Mononuclear cell (primary cell): ENCODE results near the gene SYNJ1. TPM values are rescaled to one million over a fixed set of nuclear protein-coding genes. Genes with fewer than 3 reads are reported as not detected.

Experiments used
- H3K27me3 ChIP-seq: 2 replicates; pipeline ENCODE4 v1.6.0; 2011; ENCODE audit warnings: low read length, control low read depth; ENCODE audit not compliant: insufficient read depth
- H3K4me1 ChIP-seq: 2 replicates; pipeline ENCODE4 v1.5.1; 2011; ENCODE audit warnings: mild to moderate bottlenecking, low read length, control low read depth; ENCODE audit not compliant: insufficient read depth
- H3K4me3 ChIP-seq: 2 replicates; pipeline ENCODE4 v1.5.1; 2011; ENCODE audit warnings: mild to moderate bottlenecking, low read length, moderate library complexity
- H3K9me3 ChIP-seq: 2 replicates; pipeline ENCODE4 v1.5.1; 2011; ENCODE audit warnings: low read depth, mild to moderate bottlenecking, control low read depth, low read length
- total RNA-seq: library from RNA; depleted of rRNA; stranded (reverse); fragments of >200 nt; gene quantifications from one replicate; pipeline ENCODE4 v1.2.3, GENCODE V29; 2012

The SYNJ1 gene
- total RNA-seq, 1 donor = 10.7 TPM

DNA sequence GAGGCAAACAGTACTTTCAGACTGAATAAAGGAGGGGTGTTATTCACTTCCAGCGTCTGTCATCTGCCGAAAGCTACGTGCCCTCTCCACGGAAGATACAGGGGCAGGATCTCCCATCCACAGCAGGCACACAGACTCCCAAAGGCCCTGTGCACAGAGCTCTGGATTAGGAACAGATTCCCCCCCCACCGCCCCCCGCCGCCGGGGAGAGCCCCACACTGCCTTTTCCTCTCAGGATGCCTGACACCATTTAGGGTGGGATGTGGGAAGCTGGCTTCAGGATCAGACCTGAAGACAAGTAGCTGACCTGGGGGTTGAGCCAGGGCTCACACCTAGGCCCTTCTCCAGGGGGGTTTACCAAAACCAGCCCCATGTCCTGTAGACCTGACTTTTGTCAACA lies 134.1 kb downstream of the SYNJ1 start:
- Histone ChIP-seq H3K4me1 (no peaks in the 10 kb centered on the region), H3K4me3 (no peak overlapping the region), H3K9me3 (no peaks in the 10 kb centered on the region), H3K27me3 (no peaks in the 10 kb centered on the region)

DNA sequence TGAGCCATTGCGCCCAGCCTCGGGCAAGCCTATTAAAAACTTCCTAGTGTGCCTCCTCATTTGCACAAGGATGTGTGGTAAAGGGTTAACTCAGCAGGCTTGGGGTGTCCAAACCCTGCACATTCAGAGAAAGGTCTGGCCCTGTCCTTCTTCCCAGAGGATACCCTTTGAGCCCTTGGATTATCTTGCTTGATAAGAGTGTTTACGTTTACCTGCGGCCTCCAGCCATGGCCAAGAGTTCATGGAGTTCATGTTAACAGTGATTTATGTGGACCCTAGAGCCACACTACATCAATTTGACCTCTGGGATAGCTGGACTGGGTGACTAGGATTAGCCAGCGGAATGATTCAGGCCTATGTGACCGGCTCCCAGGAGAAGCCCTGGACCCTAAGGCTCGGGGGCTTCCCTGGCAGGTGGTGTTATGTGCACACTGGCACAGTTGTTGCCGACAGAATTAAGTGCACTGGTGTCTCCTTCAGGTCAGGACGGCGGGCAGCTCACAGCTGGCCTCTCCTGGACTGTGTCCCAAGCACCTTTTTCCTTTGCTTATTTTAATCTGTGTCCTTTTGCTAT lies 134.8 kb downstream of the SYNJ1 start:
- no peaks in the 10 kb centered on the region for H3K4me1 ChIP-seq
- no peak overlapping the region for H3K4me3 ChIP-seq
- no peaks in the 10 kb centered on the region for H3K9me3 ChIP-seq
- no peaks in the 10 kb centered on the region for H3K27me3 ChIP-seq

DNA sequence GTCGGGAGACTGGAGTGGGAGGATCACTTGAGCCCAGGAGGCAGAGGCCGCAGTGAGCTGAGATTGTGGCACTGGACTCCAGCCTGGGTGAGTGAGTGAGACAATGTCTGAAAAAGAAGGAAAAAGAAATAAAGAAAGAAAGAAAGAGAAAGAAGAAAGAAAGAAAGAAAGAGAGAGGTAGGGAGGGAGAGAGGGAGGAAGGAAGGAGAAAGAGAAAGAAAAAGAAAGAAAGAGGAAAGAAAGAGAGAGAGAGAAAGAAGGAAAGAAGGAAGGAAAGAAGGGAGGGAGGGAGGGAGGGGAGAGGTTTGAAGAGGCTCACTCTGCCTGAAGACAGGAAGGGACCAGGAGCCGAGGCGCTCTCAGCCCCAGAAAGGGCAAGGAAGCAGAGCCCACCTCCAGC lies 137.7 kb downstream of the SYNJ1 start:
- Histone ChIP-seq H3K4me3 (no peak overlapping the region), H3K27me3 (no peaks in the 10 kb centered on the region), H3K9me3 (no peaks in the 10 kb centered on the region), H3K4me1 (no peaks in the 10 kb centered on the region)

DNA sequence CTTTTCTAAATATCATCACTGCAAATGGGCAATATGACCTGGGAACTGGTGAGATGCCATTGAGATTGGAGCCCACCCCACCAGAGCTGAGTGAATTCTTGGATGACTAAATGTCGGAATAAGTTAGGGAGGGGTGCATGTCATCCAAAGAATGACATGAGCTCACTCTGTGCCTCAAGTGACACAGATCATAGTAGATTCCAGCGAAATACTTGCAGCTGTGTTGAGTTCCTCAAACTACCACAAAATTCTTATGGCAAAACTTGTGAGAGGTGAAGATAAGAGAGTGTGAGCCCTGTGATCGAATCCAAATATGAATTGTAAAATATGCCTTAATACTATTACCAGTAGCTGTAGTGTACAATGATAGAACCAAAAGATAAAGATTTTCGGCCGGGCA lies 140.2 kb downstream of the SYNJ1 start:
- Histone ChIP-seq H3K27me3 (no peaks in the 10 kb centered on the region), H3K4me3 (no peak overlapping the region), H3K4me1 (no peaks in the 10 kb centered on the region), H3K9me3 (no peaks in the 10 kb centered on the region)

DNA sequence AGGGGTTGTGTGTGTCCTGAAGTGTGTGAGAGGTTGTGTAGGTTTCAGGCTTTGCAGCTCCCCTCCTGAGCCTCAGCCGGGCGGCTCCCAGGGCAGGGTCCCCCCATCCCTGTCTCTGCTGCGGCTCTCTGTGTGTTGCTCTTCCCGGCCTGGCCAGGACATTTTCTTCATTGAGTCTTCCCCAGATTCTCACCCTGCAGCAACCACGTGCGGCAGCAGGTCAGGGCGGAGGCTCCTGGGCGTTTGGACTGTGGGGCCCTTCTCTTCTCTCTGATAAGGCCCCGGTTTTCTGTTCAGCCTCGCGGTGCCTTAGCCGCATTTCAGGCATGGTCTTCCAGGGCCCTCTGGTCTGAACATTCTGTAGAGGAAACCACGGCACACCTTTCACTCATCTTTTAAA lies 140.7 kb downstream of the SYNJ1 start:
- Histone ChIP-seq H3K27me3 (no peaks in the 10 kb centered on the region), H3K9me3 (no peaks in the 10 kb centered on the region), H3K4me1 (no peaks in the 10 kb centered on the region), H3K4me3 (no peak overlapping the region)

DNA sequence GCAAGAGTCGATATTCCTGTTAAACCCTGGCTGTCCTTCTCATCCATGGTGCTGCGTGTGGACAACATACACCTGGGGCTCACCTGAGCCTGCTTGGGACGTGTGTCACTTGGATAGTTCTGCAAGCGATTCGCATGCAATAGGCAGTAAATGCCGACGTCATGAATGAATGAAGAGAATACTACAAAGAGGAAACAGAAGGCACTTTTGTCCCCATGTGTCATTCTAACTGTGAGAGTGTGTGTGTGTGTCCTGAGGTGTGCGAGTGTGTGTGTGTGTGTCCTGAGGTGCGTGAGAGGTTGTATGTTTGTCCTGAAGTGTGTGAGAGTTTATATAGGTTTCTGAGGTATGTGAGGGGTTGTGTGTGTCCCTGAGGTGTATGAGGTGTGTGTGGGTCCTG lies 141.8 kb downstream of the SYNJ1 start:
- Histone ChIP-seq H3K4me1 (no peaks in the 10 kb centered on the region), H3K27me3 (no peaks in the 10 kb centered on the region), H3K9me3 (no peaks in the 10 kb centered on the region), H3K4me3 (no peak overlapping the region)

DNA sequence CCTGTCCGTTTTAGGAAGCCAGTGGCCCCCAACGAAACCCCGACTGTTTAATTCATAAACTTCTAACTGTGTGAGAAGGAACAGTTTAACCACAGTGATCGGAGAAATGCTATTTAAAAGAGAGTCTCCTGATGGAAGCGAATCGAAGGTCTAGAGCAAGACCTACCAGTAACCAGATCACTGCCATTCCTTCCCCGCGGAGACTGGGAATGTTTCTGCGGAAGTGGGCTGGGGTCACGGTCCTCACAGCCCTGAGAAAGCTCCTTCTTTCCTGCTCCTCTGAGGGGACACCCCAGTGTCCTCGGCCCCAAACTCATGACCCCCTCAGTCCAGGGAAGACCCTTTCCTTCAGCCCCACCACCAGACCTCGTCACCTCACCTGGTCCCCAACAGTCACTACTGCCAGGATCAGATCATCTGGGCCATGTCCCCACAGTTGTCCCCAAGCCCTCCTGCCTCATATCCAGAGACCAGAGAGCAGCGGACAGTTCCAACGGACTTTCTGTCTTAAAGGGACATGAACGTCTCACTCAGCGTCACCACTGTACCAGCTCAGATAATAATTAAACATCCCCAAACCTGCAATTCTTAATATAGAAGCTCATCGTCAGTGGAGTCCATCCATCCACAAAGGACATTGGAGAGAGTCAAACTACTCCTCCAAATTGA lies 142.6 kb downstream of the SYNJ1 start, which contains the start of gene TCP10L:
Gene TCP10L, minus strand, starts transcription at position 482 of the 669 bp plus-strand sequence. CDS start 1,219 bp downstream, outside the sequence.
- no peak within 1 kb of the TSS for H3K4me3 ChIP-seq
- H3K27me3 ChIP-seq = no peaks in the 10 kb centered on the region
- H3K9me3 ChIP-seq = no peaks in the 10 kb centered on the region
- H3K4me1 ChIP-seq = no peaks in the 10 kb centered on the region

DNA sequence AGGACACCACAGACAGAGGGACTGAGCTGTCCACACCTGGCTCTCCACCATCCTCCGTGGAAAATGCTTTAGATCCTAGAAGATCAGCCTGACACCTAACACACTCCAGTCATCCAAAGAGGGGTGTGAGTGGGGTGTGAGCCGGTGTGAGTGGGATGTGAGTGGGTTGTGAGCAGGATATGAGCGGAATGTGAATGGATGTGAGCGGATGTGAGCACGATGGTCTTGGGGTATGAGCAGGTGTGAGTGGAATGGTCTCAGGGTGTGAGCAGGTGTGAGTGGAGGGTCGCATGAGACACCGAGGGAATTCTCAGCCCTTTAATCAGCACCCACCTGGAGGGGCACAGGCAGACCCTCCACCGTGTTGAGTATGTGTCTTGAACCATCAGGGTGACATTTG lies 143.3 kb downstream of the SYNJ1 start:
- no peaks in the 10 kb centered on the region for H3K9me3 ChIP-seq
- H3K4me3 ChIP-seq = no peak overlapping the region
- H3K27me3 ChIP-seq = no peaks in the 10 kb centered on the region
- H3K4me1 ChIP-seq = no peaks in the 10 kb centered on the region

DNA sequence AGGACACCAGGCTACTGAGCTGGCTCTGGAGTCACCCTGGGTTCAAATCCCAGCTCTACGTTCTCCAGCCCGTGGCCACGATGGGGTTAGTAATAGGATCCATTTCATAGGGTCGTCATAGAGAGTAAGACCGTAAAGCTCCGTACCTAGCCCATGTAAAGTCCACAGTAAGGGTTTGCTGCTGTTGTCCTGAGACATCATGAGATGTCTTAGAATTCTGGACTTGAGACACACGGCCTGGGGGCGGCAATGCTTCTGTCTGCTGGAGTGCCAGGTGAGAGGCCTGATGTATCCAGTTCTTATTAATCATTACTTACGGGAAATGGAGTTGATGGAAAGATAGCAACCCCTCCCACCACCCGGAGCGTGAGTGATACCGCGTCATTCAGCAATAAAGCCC lies 146.1 kb downstream of the SYNJ1 start:
- Histone ChIP-seq H3K9me3 (no peaks in the 10 kb centered on the region), H3K4me3 (no peak overlapping the region)

DNA sequence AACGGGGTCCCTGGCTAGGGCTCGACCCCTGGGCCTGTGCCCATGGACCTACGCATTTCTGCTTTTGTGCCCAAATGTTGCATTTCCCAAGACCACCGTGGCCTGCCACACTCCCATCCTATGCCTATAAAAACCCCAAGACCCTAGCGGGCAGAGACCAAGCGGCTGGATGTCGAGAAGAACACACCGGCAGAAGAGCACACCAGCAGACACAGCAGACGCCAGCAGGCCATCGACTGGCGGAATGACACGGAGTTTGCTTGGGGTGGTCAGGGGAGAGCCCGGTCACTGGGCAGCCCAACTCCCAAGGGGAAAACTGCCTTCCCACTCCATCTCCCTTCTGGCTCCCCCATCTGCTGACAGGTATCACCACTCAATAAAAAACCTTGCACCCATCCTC lies 146.9 kb downstream of the SYNJ1 start:
- Histone ChIP-seq H3K4me1 (no peaks in the 10 kb centered on the region), H3K4me3 (no peak overlapping the region), H3K9me3 (no peaks in the 10 kb centered on the region), H3K27me3 (no peaks in the 10 kb centered on the region)

More for the DNA sequence above, 146.1 kb downstream of the SYNJ1 start:
- no peaks in the 10 kb centered on the region for H3K27me3 ChIP-seq
- no peaks in the 10 kb centered on the region for H3K4me1 ChIP-seq

Other genes starting within 250 kb of the SYNJ1 start
- gene TCP10L, start 142.5 kb downstream of the SYNJ1 start, total RNA-seq = not detected
- 3.3 TPM for gene CFAP298, start 115.6 kb downstream of the SYNJ1 start, total RNA-seq
- 52.3 TPM for gene PAXBP1, start 43.7 kb upstream of the SYNJ1 start, total RNA-seq